ENCODE measurements around the gene ITPKA. TPM values are rescaled to one million over a fixed set of nuclear protein-coding genes. Genes with fewer than 3 reads are reported as not detected.
A peak's percentile ranks its signal among the peaks of the same experiment; 100 is the strongest.

The ITPKA gene
- total and polyA plus RNA-seq, 2 of the 13 experiments (the other 11 are each of a cell fraction or from before 2014, with no cell fraction given): 13.2 to 41.3 TPM

- peak overlapping the region; percentile 57 for H3K4me2 ChIP-seq (ENCODE audit: low read depth, low read length)
- H3K4me1 ChIP-seq (ENCODE audit: insufficient read depth, low read length): peaks cover 46% of the 10 kb centered on the region
- CTCF ChIA-PET (ENCODE audit: low intra/inter-chr PET ratio, low total read pairs): interaction anchor here (0.6 kb wide), 1 partner anchor 229 kb away, joined by 3 read pairs; no protein-coding TSS in a partner anchor
- WGBS (ENCODE audit: low lambda C conversion rate): 26% methylated on average over 9 of the region's 9 CpGs
- no peak overlapping the region for H3K9ac ChIP-seq (ENCODE audit: insufficient read depth, low read depth, low read length)
- no peaks in the 10 kb centered on the region for H3K79me2 ChIP-seq (ENCODE audit: insufficient read depth, low read length)
- intact Hi-C loops (cut with micrococcal nuclease; ENCODE audit: unreplicated experiment) (no loop called here), in situ Hi-C loops (cut with HindIII; ENCODE audit: extremely low pct_ligation_motif_present, low pct_unique_long_range_greater_than_20kb) (no loop called here)
- H3K27ac ChIP-seq (ENCODE audit: extremely low read length, insufficient read depth, low read length): no peak overlapping the region
- peaks cover 0 to 8% of the 10 kb centered on the region in 2 experiments; a peak in 1 of 5 replicates for H3K27me3 ChIP-seq (ENCODE audit: control insufficient read depth in 1 of 2, insufficient read depth in 2 of 2, low read length in 2 of 2)
- FAIRE-seq: peak; percentile 32
- H3K4me3 ChIP-seq (replicated peaks in 1 of 3; ENCODE audit: insufficient read depth in 1 of 3, low read depth in 2 of 3, low read length in 3 of 3): no peak overlapping the region
- POLR2A ChIA-PET: interaction anchor here (2.3 kb wide), 1 partner anchor 18 kb away, joined by 7 read pairs; no protein-coding TSS in a partner anchor
- no TSS peak for BruUV-seq (replicated peaks)
- H4K20me1 ChIP-seq (ENCODE audit: insufficient read depth, low read length): no peaks in the 10 kb centered on the region
- no peaks in the 10 kb centered on the region for H3K36me3 ChIP-seq (replicated peaks in 1 of 2; ENCODE audit: control insufficient read depth in 1 of 2, insufficient read depth in 2 of 2, low read length in 2 of 2)
- H2AFZ ChIP-seq (ENCODE audit: low read length): no peak overlapping the region
- H3K9me3 ChIP-seq (ENCODE audit: low read length): no peaks in the 10 kb centered on the region
- ATAC-seq: no peak
- peak; percentile 44 for DNase-seq (ENCODE audit: low spot score)
- no peak for TF ChIP-seq ZNF503 (CRISPR knock-in tag; IDR thresholded peaks at IDR 0.05)
- no peak for TF ChIP-seq ZNF333 (CRISPR knock-in tag; IDR thresholded peaks at IDR 0.05; ENCODE audit: borderline replicate concordance)
- no peak for TF ChIP-seq XRCC5 (optimal IDR thresholded peaks at IDR 0.05; ENCODE audit: low read length)
- TF ChIP-seq ZNF260 (CRISPR knock-in tag; IDR thresholded peaks at IDR 0.05; ENCODE audit: borderline replicate concordance, low read depth): no peak
- no peak for TF ChIP-seq CREB1 (IDR thresholded peaks at IDR 0.05)
- no peak for TF ChIP-seq CREB1 (CRISPR knock-in tag; IDR thresholded peaks at IDR 0.05)
- 0 out of 2 replicates have a peak, but pooled peaks have one; percentile 35 for TF ChIP-seq ZNF362 (CRISPR knock-in tag; IDR thresholded peaks at IDR 0.05; ENCODE audit: borderline replicate concordance)
- TF ChIP-seq ZHX1 (CRISPR knock-in tag; IDR thresholded peaks at IDR 0.05; ENCODE audit: low read depth): no peak
- no peak for TF ChIP-seq MIXL1 (CRISPR knock-in tag; IDR thresholded peaks at IDR 0.05)
- no peak for TF ChIP-seq ZNF44 (CRISPR knock-in tag; IDR thresholded peaks at IDR 0.05)
- TF ChIP-seq TOPORS (CRISPR knock-in tag; IDR thresholded peaks at IDR 0.05): no peak
- TF ChIP-seq ZKSCAN1 (IDR thresholded peaks at IDR 0.05; ENCODE audit: low read length): peak; percentile 78
- no peak for TF ChIP-seq HNF1B (CRISPR knock-in tag; IDR thresholded peaks at IDR 0.05)
- no peak for TF ChIP-seq ZNF850 (CRISPR knock-in tag; conservative IDR thresholded peaks at IDR 0.05)
- TF ChIP-seq ZNF724P (CRISPR knock-in tag; IDR thresholded peaks at IDR 0.05; ENCODE audit: borderline replicate concordance): no peak
- TF ChIP-seq NR1H2 (CRISPR knock-in tag; IDR thresholded peaks at IDR 0.05; ENCODE audit: borderline replicate concordance, low read depth): no peak
These were observed 56.5 kb downstream of the ITPKA start for GRCh38 chr15:41550066-41550775.
